Upper lobe of left lung (tissue), 6 donors: ENCODE measurements around the gene DNAJC10. TPM values are rescaled to one million over a fixed set of nuclear protein-coding genes. Genes with fewer than 3 reads are reported as not detected.
"Not testable (repeated sequence)": the region's sequence is repeated elsewhere in the genome, so short reads cannot be mapped to it uniquely, and the experiment has no call there.

ENCODE experiments used
- ATAC-seq, 2 donors: fragments of 200-7000 bp; cut with Tn5 transposase; one replicate each; pipeline ENCODE4 v1.9.1; 2022; ENCODE audit warnings: mild to moderate bottlenecking in 2 of 2, moderate library complexity in 2 of 2; ENCODE audit not compliant: low FRiP score in 2 of 2
- DNase-seq, 2 donors: peaks; one replicate each; pipeline ENCODE4 v3.0.0-alpha.2; 2019 to 2020
- H3K27ac ChIP-seq, 4 donors: fragments of 200-600 bp; sonication (generic); one replicate each; pipeline ENCODE4 v1.5.1; 2016 to 2019
- H3K27me3 ChIP-seq, 4 donors: fragments of 200-600 bp; sonication (generic); one replicate each; pipeline ENCODE4 v1.5.1; 2017 to 2019
- H3K36me3 ChIP-seq, 4 donors: fragments of 200-600 bp; sonication (generic); one replicate each; pipeline ENCODE4 v1.5.1; 2016 to 2019
- H3K4me1 ChIP-seq, 4 donors: fragments of 200-600 bp; sonication (generic); one replicate each; pipeline ENCODE4 v1.5.1; 2018 to 2019
- H3K4me3 ChIP-seq, 4 donors: fragments of 200-600 bp; sonication (generic); one replicate each; pipeline ENCODE4 v1.5.1; 2017 to 2019; ENCODE audit warnings: mild to moderate bottlenecking in 2 of 4, moderate library complexity in 1 of 4
- H3K9me3 ChIP-seq, 4 donors: fragments of 200-600 bp; sonication (generic); one replicate each; pipeline ENCODE4 v1.5.1; 2018 to 2019
- CTCF ChIP-seq, 6 experiments: fragments of 450-650 bp in 4 of 6; fragments of 200-600 bp in 2 of 6; sonication (generic) in 2 of 6; IDR thresholded peaks; one replicate each; pipeline ENCODE4 v1.5.1; 2016 to 2019; ENCODE audit warnings: antibody characterized with exemption in 6 of 6
- EP300 ChIP-seq, 4 donors: sonication (generic); formaldehyde crosslinking; IDR thresholded peaks; one replicate each; pipeline ENCODE4 v1.5.1; 2017; ENCODE audit warnings: antibody characterized with exemption in 4 of 4, control low read depth in 2 of 4
- POLR2A ChIP-seq, 4 donors: fragments of 450-650 bp; IDR thresholded peaks; one replicate each; pipeline ENCODE4 v1.5.1; 2016 to 2017; ENCODE audit warnings: antibody characterized with exemption in 4 of 4, mild to moderate bottlenecking in 2 of 4
- POLR2AphosphoS5 ChIP-seq, 2 donors: sonication (generic); formaldehyde crosslinking; IDR thresholded peaks; one replicate each; pipeline ENCODE4 v1.5.1; 2017; ENCODE audit warnings: antibody characterized with exemption in 2 of 2
- WGBS, 2 donors: methylation state at CpG; one replicate each; pipeline ENCODE4 v1.1.5; 2017 to 2018; 5-methylcytosine and 5-hydroxymethylcytosine counted together
- total RNA-seq, 6 donors: library from RNA; depleted of rRNA in 4 of 6; stranded (reverse); fragments of >200 nt in 4 of 6; gene quantifications; one replicate each; pipeline versions ENCODE4 v1.1.0 to v1.2.1, GENCODE V29; 2016 to 2021
- donor health status: DM: no; HTN: no; CAD: no; lungs with moderate emphysema.
- donor health status: DM: no; HTN: yes; CAD: no; lungs with severe emphysema.

Gene DNAJC10
- total RNA-seq, 6 donors from 2014 or later = 13.7 to 94.6 (median 57.9) TPM

- ATAC-seq (no peak), DNase-seq (no peak)
- 63 to 65% methylated on average over 6 of the region's 6 CpGs for WGBS, 2 donors
- Histone ChIP-seq H3K27ac (no peak overlapping the region), H3K9me3 (no peaks in the 10 kb centered on the region), H3K4me3 (no peak overlapping the region), H3K27me3 (no peaks in the 10 kb centered on the region), H3K36me3 (no peaks in the 10 kb centered on the region), H3K4me1 (no peaks in the 10 kb centered on the region)
- TF ChIP-seq CTCF (IDR thresholded peaks at IDR 0.05) (no peak), EP300 (IDR thresholded peaks at IDR 0.05) (no peak), POLR2AphosphoS5 (IDR thresholded peaks at IDR 0.05) (no peak), POLR2A (IDR thresholded peaks at IDR 0.05) (no peak)
Observed at GRCh38 chr2:182672466-182673165, 43.4 kb upstream of the DNAJC10 start.

GRCh38 chr2:182680837-182681236, 35.2 kb upstream of the DNAJC10 start:
- Histone ChIP-seq H3K9me3 (no peaks in the 10 kb centered on the region), H3K36me3 (no peaks in the 10 kb centered on the region), H3K4me1 (no peaks in the 10 kb centered on the region), H3K27me3 (no peaks in the 10 kb centered on the region), H3K4me3 (no peak overlapping the region), H3K27ac (no peak overlapping the region)
- ATAC-seq = no peak
- DNase-seq = no peak
- TF ChIP-seq CTCF (IDR thresholded peaks at IDR 0.05) (no peak), POLR2A (IDR thresholded peaks at IDR 0.05) (no peak), EP300 (IDR thresholded peaks at IDR 0.05) (no peak), POLR2AphosphoS5 (IDR thresholded peaks at IDR 0.05) (no peak)
- WGBS, 2 donors = 32 to 79% methylated on average over 1 of the region's 1 CpG

GRCh38 chr2:182682210-182682609, 33.8 kb upstream of the DNAJC10 start:
- Histone ChIP-seq H3K9me3 (no peaks in the 10 kb centered on the region), H3K36me3 (no peaks in the 10 kb centered on the region), H3K4me3 (no peak overlapping the region), H3K27ac (no peak overlapping the region), H3K27me3 (no peaks in the 10 kb centered on the region), H3K4me1 (no peaks in the 10 kb centered on the region)
- ATAC-seq (no peak), DNase-seq (no peak)
- TF ChIP-seq EP300 (IDR thresholded peaks at IDR 0.05) = no peak
- TF ChIP-seq CTCF (IDR thresholded peaks at IDR 0.05) = no peak
- TF ChIP-seq POLR2AphosphoS5 (IDR thresholded peaks at IDR 0.05) = no peak
- TF ChIP-seq POLR2A (IDR thresholded peaks at IDR 0.05) = no peak
- WGBS, 2 donors = 57 to 71% methylated on average over 1 of the region's 1 CpG

- no peak overlapping the region for H3K27ac ChIP-seq
- H3K4me1 ChIP-seq = no peaks in the 10 kb centered on the region
- WGBS, 2 donors = 89% methylated on average over 2 of the region's 2 CpGs
- ATAC-seq (no peak), DNase-seq (no peak)
- no peaks in the 10 kb centered on the region for H3K9me3 ChIP-seq
- TF ChIP-seq POLR2A (IDR thresholded peaks at IDR 0.05) = no peak
- TF ChIP-seq POLR2AphosphoS5 (IDR thresholded peaks at IDR 0.05) = no peak
- TF ChIP-seq EP300 (IDR thresholded peaks at IDR 0.05) = no peak
- TF ChIP-seq CTCF (IDR thresholded peaks at IDR 0.05) = no peak
- no peaks in the 10 kb centered on the region for H3K27me3 ChIP-seq
- H3K4me3 ChIP-seq = no peak overlapping the region
- H3K36me3 ChIP-seq = no peaks in the 10 kb centered on the region
Observed at GRCh38 chr2:182685559-182685958, 30.5 kb upstream of the DNAJC10 start.

GRCh38 chr2:182686763-182687162, 29.3 kb upstream of the DNAJC10 start:
- not testable (repeated sequence) for H3K27ac ChIP-seq, H3K4me1 ChIP-seq, H3K36me3 ChIP-seq, H3K27me3 ChIP-seq, H3K4me3 ChIP-seq, ATAC-seq, H3K9me3 ChIP-seq
- DNase-seq = peak in 1 of 2 donors; percentile 37
- 98% methylated on average over 10 of the region's 10 CpGs for WGBS, 2 donors
